Right lobe of liver (tissue), 4 donors: ENCODE results near the gene UNKL.

Source experiments
- CTCF ChIP-seq, 4 donors: fragments of 200-600 bp in 3 of 4; fragments of 450-650 bp in 1 of 4; IDR thresholded peaks; one replicate each; pipeline versions ENCODE4 v1.5.1 to v1.8.0; 2016 to 2022; ENCODE audit warnings: antibody characterized with exemption in 4 of 4, mild to moderate bottlenecking in 2 of 4
- POLR2A ChIP-seq: fragments of 450-650 bp; IDR thresholded peaks from one replicate; pipeline ENCODE4 v1.6.1; 2017; ENCODE audit warnings: antibody characterized with exemption, mild to moderate bottlenecking
- donor health status: DM: no; HTN: no; CAD: no.
- donor health status: DM: no; HTN: no; CAD: no.
- donor health status: DM: no; HTN: yes; CAD: no.

GRCh38 chr16:1313721-1314369, 100.7 kb downstream of the UNKL start:
- no peak for TF ChIP-seq CTCF (IDR thresholded peaks at IDR 0.05)
- TF ChIP-seq POLR2A, result no peak
